Endothelial cell of umbilical vein (primary cell): Measurements from ENCODE around the gene DEFB112. TPM values are rescaled to one million over a fixed set of nuclear protein-coding genes. Genes with fewer than 3 reads are reported as not detected.

Experiments used
- BruUV-seq: library from RNA; stranded (reverse); fragments of 400-500 nt; replicated peaks from 2 replicates; lab custom pipeline; 2021; lab: Mats Ljungman, UMichigan
- CTCF ChIA-PET: fragments of 300-600, 350-600 bp; sonication (Branson Sonifier 250); formaldehyde crosslinking; loops from one replicate; lab custom pipeline; 2021; ENCODE audit warnings: antibody characterized with exemption, inconsistent platforms; lab: Charles Lee
- POLR2A ChIA-PET: fragments of 300-600, 350-600 bp; sonication (Branson Sonifier 250); formaldehyde crosslinking; loops from one replicate; lab custom pipeline; 2021; ENCODE audit warnings: antibody characterized with exemption, inconsistent platforms; lab: Charles Lee
- DNase-seq: peaks from one replicate; pipeline ENCODE4 v3.0.0-alpha.2; 2011; ENCODE audit warnings: low read depth, low spot score
- FAIRE-seq: peaks from 2 replicates; lab custom pipeline; 2011; peaks lifted over from hg19 to GRCh38; lab: Jason Lieb, UNC
- H2AFZ ChIP-seq: 2 replicates; pipeline ENCODE4 v1.6.0; 2012; ENCODE audit warnings: low read depth, low read length, control low read depth, inconsistent platforms
- H3K27ac ChIP-seq: 2 replicates; pipeline ENCODE4 v1.5.1; 2011; ENCODE audit warnings: low read depth, mild to moderate bottlenecking, control low read depth, low read length, moderate library complexity; ENCODE audit not compliant: insufficient read depth
- H3K27me3 ChIP-seq, 2 experiments: 2 replicates each; pipeline versions ENCODE4 v1.6.0 to v1.6.1; 2011; ENCODE audit warnings: low read length in 2 of 2, mixed read lengths in 1 of 2; ENCODE audit not compliant: control insufficient read depth in 2 of 2, insufficient read depth in 2 of 2
- H3K36me3 ChIP-seq, 2 experiments: 2 replicates in 1 of 2; 3 replicates in 1 of 2; pipeline ENCODE4 v1.5.1; 2011; ENCODE audit warnings: low read length in 2 of 2, mild to moderate bottlenecking in 1 of 2, moderate library complexity in 1 of 2; ENCODE audit not compliant: control insufficient read depth in 2 of 2, insufficient read depth in 2 of 2; ENCODE audit errors: extremely low read depth in 1 of 2
- H3K4me1 ChIP-seq: 3 replicates; pipeline ENCODE4 v1.5.1; 2011; ENCODE audit warnings: mild to moderate bottlenecking, low read length; ENCODE audit not compliant: control insufficient read depth, insufficient read depth; ENCODE audit errors: extremely low read depth
- H3K4me2 ChIP-seq: 2 replicates; pipeline ENCODE4 v1.6.1; 2011; ENCODE audit warnings: low read length, control low read depth, mixed read lengths; ENCODE audit not compliant: insufficient read depth
- H3K4me3 ChIP-seq, 3 experiments: fragments of 200-600 bp in 1 of 3; sonication (generic), shearing (Covaris generic) in 1 of 3; replicated peaks in 1 of 3; 2 replicates each; pipeline ENCODE4 v1.5.1; 2011 to 2016; ENCODE audit warnings: control low read depth in 3 of 3, low read length in 3 of 3, mild to moderate bottlenecking in 2 of 3, inconsistent platforms in 1 of 3, low read depth in 1 of 3, moderate library complexity in 1 of 3; ENCODE audit not compliant: insufficient read depth in 1 of 3
- H3K79me2 ChIP-seq: 2 replicates; pipeline ENCODE4 v1.6.0; 2012; ENCODE audit warnings: low read length, inconsistent platforms; ENCODE audit not compliant: control insufficient read depth, insufficient read depth
- H3K9ac ChIP-seq: replicated peaks from 2 replicates; pipeline ENCODE3; 2011; ENCODE audit warnings: low read length, control low read depth; ENCODE audit not compliant: insufficient read depth; ENCODE audit errors: extremely low read depth
- H3K9me1 ChIP-seq: replicated peaks from 3 replicates; pipeline ENCODE4 v1.6.0; 2011; ENCODE audit warnings: mild to moderate bottlenecking, low read length; ENCODE audit not compliant: control insufficient read depth, insufficient read depth; ENCODE audit errors: extremely low read depth
- H3K9me3 ChIP-seq: replicated peaks from 2 replicates; pipeline ENCODE4 v1.5.1; 2012; ENCODE audit warnings: low read length, inconsistent platforms; ENCODE audit not compliant: control insufficient read depth, insufficient read depth
- H4K20me1 ChIP-seq: replicated peaks from 2 replicates; pipeline ENCODE3; 2011; ENCODE audit warnings: mild to moderate bottlenecking, low read length; ENCODE audit not compliant: control insufficient read depth, insufficient read depth; ENCODE audit errors: extremely low read depth
- EZH2 ChIP-seq: IDR thresholded peaks from 2 replicates; pipeline ENCODE4 v1.6.1; 2012; ENCODE audit warnings: borderline replicate concordance, low read depth, mild to moderate bottlenecking, moderate library complexity, low read length, inconsistent platforms; ENCODE audit not compliant: severe bottlenecking
- GATA2 ChIP-seq: IDR thresholded peaks from 2 replicates; pipeline ENCODE4 v1.7.0; 2011; ENCODE audit warnings: low read depth, mild to moderate bottlenecking, moderate library complexity, mixed read lengths, low read length; ENCODE audit not compliant: insufficient read length, insufficient read depth
- JUN ChIP-seq: IDR thresholded peaks from 2 replicates; pipeline ENCODE4 v1.6.1; 2011; ENCODE audit warnings: borderline replicate concordance, low read depth; ENCODE audit not compliant: insufficient read length, insufficient read depth
- MYC ChIP-seq: IDR thresholded peaks from one replicate; pipeline ENCODE4 v1.6.1; 2011; ENCODE audit warnings: mild to moderate bottlenecking, low read depth, low read length
- POLR2A ChIP-seq: IDR thresholded peaks from 2 replicates; pipeline ENCODE4 v1.6.1; 2012; ENCODE audit warnings: low read depth, mild to moderate bottlenecking, control low read depth, low read length
- POLR2AphosphoS5 ChIP-seq: IDR thresholded peaks from 2 replicates; pipeline ENCODE4 v1.6.1; 2012; ENCODE audit warnings: low read depth, mild to moderate bottlenecking, control low read depth, low read length, moderate library complexity; ENCODE audit not compliant: insufficient read depth
- dilution Hi-C: fragments of 300-500 bp; cut with MboI; formaldehyde crosslinking; loops from one replicate; pipeline ENCODE4 v1.15.0; 2019; ENCODE audit warnings: low sequenced_read_pairs; ENCODE audit not compliant: extremely low pct_ligation_motif_present
- intact Hi-C: fragments of 100-400 bp; cut with micrococcal nuclease; formaldehyde crosslinking; loops from one replicate; pipeline ENCODE4 v1.10.0; 2022
- polyA plus RNA-seq, 4 experiments: library from polyadenylated mRNA; depleted of rRNA in 3 of 4; stranded (reverse) in 3 of 4; unstranded in 1 of 4; fragments of >200 nt; gene quantifications; 2 replicates each; pipeline versions ENCODE4 v1.2.1 to v1.2.3, GENCODE V29; 2011 to 2012; ENCODE audit warnings: missing spikeins in 1 of 4
- total RNA-seq: library from RNA; stranded (reverse); gene quantifications from 2 replicates; pipeline ENCODE4 v1.2.3, GENCODE V29; 2021
- TF ChIP-seq, protein P1 (sequence below), 2 donors: IDR thresholded peaks; 1 replicate in 1 of 2; 2 replicates in 1 of 2; pipeline ENCODE4 v1.5.1; 2011; ENCODE audit warnings: low read length in 2 of 2, mild to moderate bottlenecking in 2 of 2, moderate library complexity in 2 of 2, control low read depth in 1 of 2, inconsistent platforms in 1 of 2, low read depth in 1 of 2; ENCODE audit not compliant: insufficient read depth in 1 of 2; ENCODE audit errors: extremely low read depth in 1 of 2
- TF ChIP-seq, protein P2 (sequence below): IDR thresholded peaks from 2 replicates; pipeline ENCODE4 v1.6.1; 2011; ENCODE audit not compliant: insufficient read depth, insufficient read length

The DEFB112 gene
- total and polyA plus RNA-seq, 2 donors (not counting 3 experiments of a cell fraction or from before 2014, with no cell fraction given), result not detected

DNA sequence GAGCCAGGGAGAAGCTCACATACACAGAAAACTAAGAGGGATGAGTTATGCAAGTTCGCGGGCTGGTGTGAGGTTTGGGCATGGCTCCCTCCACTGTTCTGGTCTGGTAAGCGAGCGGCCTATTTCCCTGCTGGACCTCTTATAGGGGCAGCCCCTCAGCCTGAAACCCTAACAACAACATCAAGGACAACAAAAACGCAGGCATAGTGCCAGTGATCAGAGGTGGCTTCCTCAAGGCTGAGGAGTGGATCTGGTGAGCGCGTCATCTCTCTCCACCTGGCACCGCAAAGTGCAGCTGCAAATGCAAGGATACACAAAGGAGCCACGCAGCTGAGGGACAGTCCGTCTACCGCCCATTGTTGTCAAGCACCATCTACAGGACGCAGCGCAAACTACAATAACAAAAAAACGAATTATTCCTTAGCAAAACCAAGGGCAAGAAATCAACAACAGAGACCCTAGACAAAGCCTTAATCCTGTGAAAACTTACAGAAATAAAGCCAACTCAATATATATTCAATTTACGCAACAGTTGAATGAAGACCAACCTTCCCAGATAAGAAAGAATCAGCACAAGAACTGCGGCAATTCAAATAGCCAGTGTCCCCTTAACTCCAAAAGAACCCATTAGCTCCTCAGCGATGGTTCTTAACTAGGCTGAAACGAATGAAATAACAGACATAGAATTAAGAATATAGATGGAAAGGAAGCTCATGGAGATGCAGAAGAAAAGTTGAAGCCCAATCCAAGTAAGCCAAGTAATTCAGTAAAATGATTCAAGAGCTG, 18.8 kb downstream of the DEFB112 start:
- Histone ChIP-seq H3K79me2 (no peaks in the 10 kb centered on the region), H3K36me3 (no peaks in the 10 kb centered on the region), H3K4me2 (no peak overlapping the region), H3K9ac (no peak overlapping the region), H3K4me1 (no peaks in the 10 kb centered on the region), H4K20me1 (no peaks in the 10 kb centered on the region), H3K9me1 (no peaks in the 10 kb centered on the region), H3K27ac (no peak overlapping the region), H3K4me3 (no peak overlapping the region), H3K27me3 (no peaks in the 10 kb centered on the region), H3K9me3 (no peaks in the 10 kb centered on the region), H2AFZ (no peak overlapping the region)
- POLR2A ChIA-PET, result no interaction called here
- TF ChIP-seq, protein P1, sequence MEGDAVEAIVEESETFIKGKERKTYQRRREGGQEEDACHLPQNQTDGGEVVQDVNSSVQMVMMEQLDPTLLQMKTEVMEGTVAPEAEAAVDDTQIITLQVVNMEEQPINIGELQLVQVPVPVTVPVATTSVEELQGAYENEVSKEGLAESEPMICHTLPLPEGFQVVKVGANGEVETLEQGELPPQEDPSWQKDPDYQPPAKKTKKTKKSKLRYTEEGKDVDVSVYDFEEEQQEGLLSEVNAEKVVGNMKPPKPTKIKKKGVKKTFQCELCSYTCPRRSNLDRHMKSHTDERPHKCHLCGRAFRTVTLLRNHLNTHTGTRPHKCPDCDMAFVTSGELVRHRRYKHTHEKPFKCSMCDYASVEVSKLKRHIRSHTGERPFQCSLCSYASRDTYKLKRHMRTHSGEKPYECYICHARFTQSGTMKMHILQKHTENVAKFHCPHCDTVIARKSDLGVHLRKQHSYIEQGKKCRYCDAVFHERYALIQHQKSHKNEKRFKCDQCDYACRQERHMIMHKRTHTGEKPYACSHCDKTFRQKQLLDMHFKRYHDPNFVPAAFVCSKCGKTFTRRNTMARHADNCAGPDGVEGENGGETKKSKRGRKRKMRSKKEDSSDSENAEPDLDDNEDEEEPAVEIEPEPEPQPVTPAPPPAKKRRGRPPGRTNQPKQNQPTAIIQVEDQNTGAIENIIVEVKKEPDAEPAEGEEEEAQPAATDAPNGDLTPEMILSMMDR (IDR thresholded peaks at IDR 0.05; ENCODE audit: extremely low read depth in 1 of 2, insufficient read depth in 1 of 2, low read depth in 1 of 2, low read length in 2 of 2), result no peak
- TF ChIP-seq MYC (no peak), POLR2AphosphoS5 (no peak), GATA2 (no peak), EZH2 (no peak), JUN (no peak), POLR2A (no peak)
- TF ChIP-seq, protein P2, sequence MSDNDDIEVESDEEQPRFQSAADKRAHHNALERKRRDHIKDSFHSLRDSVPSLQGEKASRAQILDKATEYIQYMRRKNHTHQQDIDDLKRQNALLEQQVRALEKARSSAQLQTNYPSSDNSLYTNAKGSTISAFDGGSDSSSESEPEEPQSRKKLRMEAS, result no peak
- CTCF ChIA-PET, result no interaction called here
- FAIRE-seq (no peak), DNase-seq (no peak)
- no TSS peak for BruUV-seq
- intact Hi-C loops (no loop called here), dilution Hi-C loops (no loop called here)
